EH (cell line): ENCODE measurements around the gene DIS3L2.
A peak's percentile ranks its signal among the peaks of the same experiment; 100 is the strongest.

ENCODE experiments used
- DNase-seq: peaks from one replicate; pipeline ENCODE4 v3.0.0-alpha.2; 2015; ENCODE audit warnings: low read depth

Gene DIS3L2

GRCh38 chr2:231955758-231956472 lies 5.6 kb upstream of the DIS3L2 start:
- DNase-seq, result no peak

DNA sequence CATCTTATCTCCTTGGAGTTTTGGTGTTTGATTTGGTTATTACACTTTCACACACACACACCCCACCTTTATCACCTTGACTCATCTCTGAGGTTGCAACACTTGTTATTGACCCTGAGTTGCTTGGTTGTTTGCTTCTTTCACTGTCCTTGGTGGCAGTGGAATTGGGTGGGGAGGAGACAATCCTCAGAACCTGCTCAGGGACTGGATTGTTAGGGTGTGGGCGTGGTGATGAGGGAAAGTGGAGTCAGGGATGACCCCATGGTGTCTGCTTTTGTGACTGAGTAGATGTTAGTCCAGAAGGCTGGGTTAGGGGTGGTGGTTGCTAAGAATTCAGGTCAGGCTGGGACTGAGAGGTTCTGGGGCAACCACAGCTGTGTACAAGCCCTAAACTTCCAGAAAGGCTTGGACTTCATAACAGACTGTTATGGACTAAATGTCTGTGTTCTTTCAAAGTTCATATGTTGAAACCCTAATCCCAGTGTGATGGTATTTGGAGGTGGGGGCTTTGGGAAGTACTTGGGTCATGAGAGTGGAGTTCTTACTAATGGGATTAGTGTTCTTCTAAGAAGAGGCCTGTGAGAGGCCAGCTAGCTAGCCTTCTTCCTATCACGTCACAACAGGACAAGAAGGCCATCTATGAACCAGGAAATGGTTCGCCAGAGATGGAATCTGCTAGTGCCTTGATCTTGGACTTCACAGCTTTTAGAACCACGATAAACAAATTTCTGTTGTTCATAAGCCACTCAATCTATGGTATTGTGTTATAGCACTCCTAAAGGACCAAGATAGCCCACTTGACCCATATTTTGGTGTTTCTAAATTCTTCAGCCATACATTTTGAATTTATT lies 3.4 kb upstream of the DIS3L2 start:
- no peak for DNase-seq

DNA sequence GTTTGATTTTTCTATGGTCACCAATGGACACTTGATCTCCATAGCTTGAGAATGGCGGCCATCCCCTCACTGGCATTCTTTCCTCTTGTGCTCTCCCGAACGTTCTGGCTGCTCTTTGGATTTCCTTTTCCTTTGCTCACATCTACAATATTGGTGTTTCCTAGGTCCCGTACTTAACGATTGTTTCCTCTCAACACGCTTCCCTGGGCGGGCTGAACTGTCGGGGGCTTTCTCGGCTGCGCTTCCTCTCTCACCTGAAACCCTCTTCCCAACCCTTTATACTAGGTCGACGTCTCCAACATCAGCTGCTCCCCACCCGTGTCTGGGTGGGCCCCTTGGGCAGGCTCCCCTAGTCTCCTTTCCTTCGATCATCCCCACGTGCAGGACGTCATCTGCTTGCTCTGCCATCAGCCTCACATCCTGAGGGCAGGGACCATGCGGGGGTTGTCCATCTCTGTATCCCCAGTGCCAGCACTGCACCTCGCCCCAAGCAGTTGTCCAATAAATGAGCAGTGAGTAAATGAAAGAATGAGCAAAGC lies 634 bp upstream of the DIS3L2 start:
- DNase-seq, result no peak

DNA sequence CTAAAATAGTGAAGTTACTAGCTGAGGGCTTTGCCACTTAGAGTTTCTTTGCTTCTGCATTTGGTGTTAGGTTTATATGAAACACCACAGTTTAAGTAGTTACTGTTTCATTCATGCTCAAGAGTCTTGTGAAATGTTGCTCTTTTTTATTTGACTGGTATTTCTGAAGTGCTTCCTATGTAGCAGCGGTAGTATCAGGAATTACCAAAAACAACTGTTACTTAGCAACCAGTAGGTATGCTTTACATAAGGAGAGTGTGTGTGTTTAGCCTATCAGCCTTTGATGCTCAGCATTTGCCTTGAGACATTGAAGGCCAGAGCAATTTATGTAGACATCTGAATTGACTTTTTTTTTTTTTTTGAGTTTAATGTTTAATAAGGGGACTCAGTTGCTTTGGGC lies 3.6 kb downstream of the DIS3L2 start:
- DNase-seq, result no peak

- DNase-seq, result no peak
Observed at GRCh38 chr2:231966886-231967285, 5.4 kb downstream of the DIS3L2 start.

DNA sequence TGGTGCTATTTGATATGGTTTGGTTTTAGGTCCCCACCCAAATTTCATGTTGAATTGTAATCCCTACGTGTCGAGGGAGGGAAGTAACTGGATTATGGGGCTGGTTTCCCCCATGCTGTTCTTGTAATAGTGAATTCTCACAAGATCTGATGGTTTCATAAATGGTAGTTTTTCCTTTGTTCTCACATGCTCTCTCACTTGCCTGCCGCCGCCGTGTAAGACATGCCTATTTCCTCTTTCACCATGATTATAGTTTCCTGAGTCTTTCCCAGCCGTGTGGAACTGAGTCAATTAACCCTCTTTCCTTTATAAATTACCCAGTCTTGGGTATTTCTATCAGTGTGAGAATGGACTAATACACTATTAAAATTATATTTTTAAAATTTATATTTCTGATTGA lies 7.3 kb downstream of the DIS3L2 start:
- DNase-seq, result no peak

DNA sequence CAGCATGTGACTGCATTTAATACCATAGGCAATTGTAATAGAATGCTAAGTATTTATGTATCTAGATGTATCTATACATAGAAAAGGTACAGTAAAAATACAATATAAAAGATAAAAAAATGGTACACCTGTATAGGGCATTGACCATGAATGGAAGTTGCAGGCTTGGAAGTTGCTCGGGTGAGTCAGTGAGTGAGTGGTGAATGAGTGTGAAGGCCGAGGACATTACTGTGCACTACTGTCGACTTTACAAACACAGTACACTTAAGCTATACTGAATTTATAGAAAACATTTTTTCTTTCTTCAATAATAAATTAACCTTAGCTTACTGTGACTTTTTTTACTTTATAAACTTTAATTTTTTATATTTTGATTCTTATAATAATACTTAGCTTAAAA lies 8.9 kb downstream of the DIS3L2 start:
- DNase-seq, result no peak

GRCh38 chr2:231975001-231975400 lies 13.5 kb downstream of the DIS3L2 start:
- DNase-seq, result no peak

- DNase-seq, result no peak
Observed at GRCh38 chr2:231977430-231977829, 15.9 kb downstream of the DIS3L2 start.

GRCh38 chr2:231984992-231985391 lies 23.5 kb downstream of the DIS3L2 start:
- no peak for DNase-seq

- no peak for DNase-seq
Observed at GRCh38 chr2:231985823-231986261, 24.3 kb downstream of the DIS3L2 start.

GRCh38 chr2:231987124-231987727 lies 25.7 kb downstream of the DIS3L2 start:
- peak; percentile 36 for DNase-seq

- peak; percentile 46 for DNase-seq
Observed at GRCh38 chr2:231988179-231988866, 26.8 kb downstream of the DIS3L2 start.

DNA sequence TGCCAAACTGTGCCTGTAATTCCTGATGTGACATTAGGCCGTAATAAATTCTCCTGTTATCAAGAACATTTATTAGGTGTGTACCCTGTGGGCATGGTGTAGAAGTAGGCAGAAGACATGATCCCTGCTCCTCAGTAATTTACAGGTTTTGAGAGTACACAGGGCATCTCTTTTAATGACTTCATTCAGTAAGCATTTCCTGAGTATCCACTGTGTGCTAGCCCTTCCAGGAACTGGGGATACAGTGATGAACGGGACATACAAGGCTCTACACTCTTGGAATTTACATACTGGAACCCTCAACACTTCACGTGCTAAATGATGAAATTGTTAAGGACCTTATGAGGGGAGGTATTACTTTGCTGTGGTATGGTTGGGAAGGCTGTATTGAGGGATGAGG lies 30.2 kb downstream of the DIS3L2 start:
- peak; percentile 60 for DNase-seq

DNA sequence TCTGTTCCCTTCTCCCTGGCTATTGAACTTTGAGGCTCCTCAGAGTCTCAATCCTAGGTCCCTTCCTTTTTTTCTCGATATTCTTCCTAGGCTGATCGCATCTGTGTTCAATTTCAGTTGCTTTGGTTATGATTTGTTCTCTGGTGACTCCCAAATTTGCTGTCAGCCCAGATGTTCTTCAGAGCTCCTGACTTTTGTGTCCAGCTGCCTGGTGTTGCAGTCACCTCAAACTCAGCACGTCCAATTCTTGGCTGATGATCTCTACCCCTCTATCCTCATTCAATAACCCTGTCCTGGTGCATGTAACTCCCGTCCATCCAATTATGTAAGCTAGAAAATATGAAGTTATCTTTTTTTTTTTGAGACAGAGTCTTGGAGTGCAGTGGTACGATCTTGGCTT lies 31.4 kb downstream of the DIS3L2 start:
- no peak for DNase-seq

DNA sequence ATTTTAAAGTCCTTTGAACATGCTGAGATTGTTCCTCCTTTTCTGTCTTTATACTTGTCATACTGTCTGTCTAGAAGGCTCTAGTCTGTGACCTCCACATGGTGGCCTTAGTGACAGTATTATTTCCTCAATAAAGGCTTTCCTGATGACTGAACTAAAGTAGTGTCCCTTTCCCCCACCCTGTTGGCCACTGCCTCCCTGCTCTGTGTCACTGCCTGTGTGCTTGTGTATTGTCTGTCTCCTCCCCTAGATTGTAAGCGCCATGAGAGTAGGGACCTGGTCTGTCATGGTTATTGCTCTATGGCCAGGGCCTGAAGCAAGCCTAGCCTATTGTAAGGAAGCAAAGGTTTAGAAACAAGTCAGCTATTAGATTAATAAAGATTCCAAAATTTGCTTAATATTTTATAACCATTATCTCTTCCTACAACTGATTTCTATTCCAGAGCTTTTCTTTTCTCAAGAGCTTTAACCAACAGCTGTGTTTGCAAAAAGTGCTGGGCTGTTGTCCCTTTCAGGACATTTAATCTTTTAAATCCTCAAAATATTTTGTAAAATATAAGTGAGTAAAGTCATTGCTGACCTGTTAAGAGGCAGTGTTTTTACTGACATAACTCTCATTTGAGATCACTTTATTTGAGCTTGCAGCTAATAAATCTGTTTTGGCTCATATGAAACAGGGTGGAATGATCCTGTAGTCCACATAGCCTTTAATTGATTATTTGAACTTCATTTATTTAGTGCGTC lies 35.5 kb downstream of the DIS3L2 start:
- DNase-seq, result no peak

- no peak for DNase-seq
Observed at GRCh38 chr2:231998046-231998445, 36.5 kb downstream of the DIS3L2 start.

GRCh38 chr2:232000439-232000838 lies 38.9 kb downstream of the DIS3L2 start:
- DNase-seq, result no peak

DNA sequence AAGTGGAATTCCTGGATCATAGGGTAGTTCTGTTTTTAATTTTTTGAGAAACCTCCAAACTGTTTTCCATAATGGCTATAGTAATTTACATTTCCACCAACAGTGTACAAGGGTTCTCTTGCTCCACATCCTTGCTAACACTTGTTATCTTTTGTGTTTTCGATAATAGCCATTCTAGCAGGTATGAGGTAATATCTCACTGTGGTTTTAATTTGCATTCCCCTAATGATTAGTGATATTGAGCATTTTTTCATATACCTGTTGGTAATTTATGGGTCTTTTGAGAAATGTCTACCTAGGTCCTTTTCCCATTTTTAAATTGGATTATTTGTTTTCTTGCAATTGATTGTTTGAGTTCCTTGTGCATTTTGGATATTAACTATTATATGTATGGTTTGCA lies 39.6 kb downstream of the DIS3L2 start:
- DNase-seq, result no peak

- no peak for DNase-seq
Observed at GRCh38 chr2:232006253-232006652, 44.7 kb downstream of the DIS3L2 start.

GRCh38 chr2:232008907-232009638 lies 47.6 kb downstream of the DIS3L2 start:
- peak; percentile 63 for DNase-seq
